GM23338 (cell line): ENCODE results near the gene HIF3A. TPM values are rescaled to one million over a fixed set of nuclear protein-coding genes. Genes with fewer than 3 reads are reported as not detected.

Experiments used
- ATAC-seq: fragments of 200-7000 bp; cut with Tn5 transposase; 3 replicates; pipeline ENCODE4 v1.9.1; 2020
- DNase-seq: peaks from one replicate; pipeline ENCODE4 v3.0.0-alpha.2; 2015; ENCODE audit warnings: low spot score
- H2AFZ ChIP-seq: fragments of 200-600 bp; sonication (generic); 2 replicates; pipeline ENCODE4 v1.8.0; 2016; ENCODE audit warnings: antibody characterized with exemption, mild to moderate bottlenecking, moderate library complexity
- H3F3A ChIP-seq: fragments of 200-600 bp; sonication (generic); replicated peaks from 2 replicates; pipeline ENCODE4 v1.8.0; 2017; ENCODE audit warnings: antibody characterized with exemption, mixed run types, low read depth
- H3K27ac ChIP-seq: fragments of 200-600 bp; sonication (generic); 2 replicates; pipeline ENCODE4 v1.6.1; 2016; ENCODE audit warnings: low read depth
- H3K27me3 ChIP-seq: fragments of 200-600 bp; sonication (generic); 2 replicates; pipeline ENCODE4 v1.8.0; 2016; ENCODE audit warnings: mild to moderate bottlenecking, mixed run types, moderate library complexity; ENCODE audit not compliant: insufficient read depth
- H3K36me3 ChIP-seq: fragments of 200-600 bp; sonication (generic); 2 replicates; pipeline ENCODE4 v1.8.0; 2016; ENCODE audit warnings: mild to moderate bottlenecking; ENCODE audit not compliant: insufficient read depth
- H3K4me1 ChIP-seq: fragments of 200-600 bp; sonication (generic); 2 replicates; pipeline ENCODE4 v1.8.0; 2016; ENCODE audit warnings: mild to moderate bottlenecking, moderate library complexity; ENCODE audit not compliant: insufficient read depth
- H3K4me2 ChIP-seq: fragments of 200-600 bp; sonication (generic); 2 replicates; pipeline ENCODE4 v1.7.1; 2017; ENCODE audit warnings: mixed run types
- H3K4me3 ChIP-seq: fragments of 200-600 bp; sonication (generic); 2 replicates; pipeline ENCODE4 v1.6.1; 2016; ENCODE audit warnings: mixed run types
- H3K79me2 ChIP-seq: fragments of 200-600 bp; sonication (generic); replicated peaks from 2 replicates; pipeline ENCODE4 v1.8.0; 2017; ENCODE audit warnings: mild to moderate bottlenecking; ENCODE audit not compliant: insufficient read depth
- H3K9me2 ChIP-seq: fragments of 200-600 bp; sonication (generic); 2 replicates; pipeline ENCODE4 v1.8.0; 2017; ENCODE audit not compliant: insufficient read depth
- H4K20me1 ChIP-seq: fragments of 200-600 bp; sonication (generic); replicated peaks from 2 replicates; pipeline ENCODE4 v1.8.0; 2017; ENCODE audit warnings: mild to moderate bottlenecking; ENCODE audit not compliant: insufficient read depth
- H3K27ac Mint-ChIP-seq: 2 replicates; pipeline ENCODE4 v1.8.0; 2020; ENCODE audit warnings: inconsistent platforms, mild to moderate bottlenecking, moderate library complexity, mixed read lengths
- H3K27me3 Mint-ChIP-seq: 3 replicates; pipeline ENCODE4 v1.8.0; 2022; ENCODE audit warnings: low read depth, mild to moderate bottlenecking, moderate library complexity, mixed read lengths, inconsistent platforms; ENCODE audit not compliant: insufficient read depth, poor library complexity
- H3K36me3 Mint-ChIP-seq: 3 replicates; pipeline ENCODE4 v1.8.0; 2021; ENCODE audit warnings: low read depth, mild to moderate bottlenecking, inconsistent platforms, moderate library complexity, mixed read lengths
- H3K4me1 Mint-ChIP-seq: 3 replicates; pipeline ENCODE4 v1.8.0; 2020; ENCODE audit warnings: mild to moderate bottlenecking, inconsistent platforms, mixed read lengths
- H3K4me3 Mint-ChIP-seq: 3 replicates; pipeline ENCODE4 v1.8.0; 2021; ENCODE audit warnings: moderate library complexity, mild to moderate bottlenecking, inconsistent platforms, mixed read lengths
- H3K9me3 Mint-ChIP-seq: 3 replicates; pipeline ENCODE4 v1.8.0; 2020; ENCODE audit warnings: moderate library complexity, mild to moderate bottlenecking, inconsistent platforms, mixed read lengths
- ETS1 ChIP-seq: IDR thresholded peaks from 2 replicates; pipeline ENCODE4 v1.6.1; 2016; ENCODE audit warnings: antibody characterized with exemption
- EZH2phosphoT487 ChIP-seq: fragments of 200-600 bp; sonication (generic); IDR thresholded peaks from one replicate; pipeline ENCODE4 v1.8.1; 2018; ENCODE audit warnings: antibody characterized with exemption; ENCODE audit not compliant: unreplicated experiment
- JUNB ChIP-seq: IDR thresholded peaks from one replicate; pipeline ENCODE4 v1.6.1; 2016; ENCODE audit warnings: antibody characterized with exemption; ENCODE audit not compliant: unreplicated experiment
- REST ChIP-seq: IDR thresholded peaks from one replicate; pipeline ENCODE4 v1.6.1; 2018; ENCODE audit warnings: antibody characterized with exemption; ENCODE audit not compliant: unreplicated experiment
- STAT1 ChIP-seq: IDR thresholded peaks from one replicate; pipeline ENCODE4 v1.6.1; 2016; ENCODE audit warnings: antibody characterized with exemption; ENCODE audit not compliant: unreplicated experiment
- ZNF114 ChIP-seq: fragments of 250-450 bp; sonication (Bioruptor Pico); IDR thresholded peaks from 2 replicates; pipeline ENCODE4 v1.5.0; 2020; ENCODE audit warnings: mild to moderate bottlenecking, moderate library complexity
- ZNF331 ChIP-seq: fragments of 250-450 bp; sonication (Bioruptor Pico); IDR thresholded peaks from 2 replicates; pipeline ENCODE4 v1.5.0; 2020; ENCODE audit warnings: low read depth, mild to moderate bottlenecking, moderate library complexity
- ZNF462 ChIP-seq: fragments of 250-450 bp; sonication (Bioruptor Pico); IDR thresholded peaks from 2 replicates; pipeline ENCODE4 v1.5.0; 2020; ENCODE audit warnings: mild to moderate bottlenecking, moderate library complexity
- polyA plus RNA-seq: library from polyadenylated mRNA; unstranded; fragments of >200 nt; fragmentation: Nextera tagmentation; extraction: Ambion mirVana; gene quantifications from 2 replicates; pipeline ENCODE4 v1.2.1, GENCODE V29; 2016
- total RNA-seq: library from RNA; depleted of rRNA; stranded (reverse); fragments of >200 nt; shearing (Covaris generic); gene quantifications from 2 replicates; pipeline ENCODE4 v1.2.3, GENCODE V29; 2014

Gene HIF3A
- total and polyA plus RNA-seq, 2 experiments from 2014 or later: 20.4 to 70.5 TPM

DNA sequence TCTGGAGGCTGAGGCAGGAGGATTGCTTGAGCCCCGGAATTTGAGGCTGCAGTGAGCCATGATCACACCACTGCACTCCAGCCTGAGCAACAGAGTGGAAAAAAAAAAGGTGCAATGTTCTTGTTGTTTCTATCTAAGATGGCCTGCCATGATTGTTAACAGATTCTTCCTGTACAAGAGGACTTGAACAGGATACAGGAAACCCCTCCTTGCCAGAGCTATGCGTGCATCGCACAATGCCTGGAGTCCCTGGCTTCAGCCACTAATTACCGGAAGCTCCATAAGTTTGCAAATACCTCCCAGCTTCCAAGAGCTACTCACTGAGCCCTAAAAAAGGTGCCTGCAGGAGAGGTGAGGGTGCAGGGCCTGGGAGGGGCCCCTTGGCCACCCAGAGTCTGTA lies 13.1 kb upstream of the HIF3A start (continued):
- TF ChIP-seq REST (no peak), ETS1 (no peak), ZNF331 (CRISPR knock-in tag) (no peak)

DNA sequence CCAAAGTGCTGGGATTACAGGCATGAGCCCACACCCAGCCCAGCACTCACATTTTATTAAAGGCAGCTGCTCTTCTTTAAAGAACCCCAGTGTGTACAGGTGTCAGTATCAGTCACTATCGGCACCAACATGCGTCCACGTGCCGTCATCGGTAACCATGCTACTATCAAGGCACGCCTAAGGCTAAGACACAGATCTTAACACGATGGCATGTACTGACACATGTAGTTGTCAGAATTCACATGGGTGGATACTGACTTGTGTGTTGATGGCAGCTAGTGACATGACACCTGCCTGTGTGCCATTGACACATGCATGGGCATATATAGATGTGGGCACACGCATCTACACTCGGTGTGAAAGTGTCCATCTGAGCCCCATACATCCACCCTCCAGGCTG lies 12.2 kb upstream of the HIF3A start:
- Histone ChIP-seq H2AFZ (no peak overlapping the region), H3K4me3 (no peak overlapping the region), H3K27ac (no peak overlapping the region), H3F3A (no peaks in the 10 kb centered on the region), H4K20me1 (no peaks in the 10 kb centered on the region), H3K4me2 (no peak overlapping the region), H3K36me3 (no peaks in the 10 kb centered on the region), H3K4me1 (no peaks in the 10 kb centered on the region), H3K27me3 (no peaks in the 10 kb centered on the region), H3K9me2 (no peaks in the 10 kb centered on the region), H3K79me2 (no peaks in the 10 kb centered on the region)
- Mint-ChIP-seq H3K4me3 (no peak overlapping the region), H3K4me1 (no peaks in the 10 kb centered on the region), H3K9me3 (no peaks in the 10 kb centered on the region), H3K36me3 (no peaks in the 10 kb centered on the region), H3K27ac (no peak overlapping the region), H3K27me3 (peaks cover 7% of the 10 kb centered on the region)
- ATAC-seq: no peak
- no peak for DNase-seq
- TF ChIP-seq JUNB (no peak), ZNF114 (CRISPR knock-in tag) (no peak), REST (no peak), STAT1 (no peak), ZNF462 (CRISPR knock-in tag) (no peak), ZNF331 (CRISPR knock-in tag) (no peak), EZH2phosphoT487 (no peak), ETS1 (no peak)
